ENCODE results near the gene WDR82.
A peak's percentile ranks its signal among the peaks of the same experiment; 100 is the strongest.
"Not testable (repeated sequence)": the region's sequence is repeated elsewhere in the genome, so short reads cannot be mapped to it uniquely, and the experiment has no call there.

The WDR82 gene

DNA sequence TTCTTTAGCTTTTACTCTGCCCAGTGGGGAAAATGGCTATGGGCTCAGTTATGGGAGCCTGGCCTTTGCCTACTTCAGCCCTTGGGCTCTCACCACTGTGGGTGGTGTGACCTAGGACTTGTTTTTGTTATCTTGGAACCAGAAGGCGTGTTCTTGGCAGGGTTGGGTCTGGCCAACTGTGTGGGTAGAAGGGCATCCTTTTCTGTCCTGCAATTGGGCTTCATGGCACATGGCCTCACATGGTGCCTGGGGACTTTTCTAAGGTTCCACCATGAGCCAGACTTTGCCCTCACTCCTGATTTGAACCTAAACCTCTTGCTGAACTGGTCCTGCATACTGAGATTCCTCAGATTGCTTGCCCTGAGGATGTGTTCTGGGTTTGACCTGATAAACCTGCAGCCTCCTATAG, 10.9 kb upstream of the WDR82 start:
- DNase-seq (ENCODE audit: low read depth): no peak

GRCh38 chr3:52288674-52289073, 10.2 kb upstream of the WDR82 start:
- DNase-seq (ENCODE audit: low read depth): no peak

- DNase-seq (ENCODE audit: low read depth): peak; percentile 61
Measured at GRCh38 chr3:52286777-52287110, 8.3 kb upstream of the WDR82 start.

DNA sequence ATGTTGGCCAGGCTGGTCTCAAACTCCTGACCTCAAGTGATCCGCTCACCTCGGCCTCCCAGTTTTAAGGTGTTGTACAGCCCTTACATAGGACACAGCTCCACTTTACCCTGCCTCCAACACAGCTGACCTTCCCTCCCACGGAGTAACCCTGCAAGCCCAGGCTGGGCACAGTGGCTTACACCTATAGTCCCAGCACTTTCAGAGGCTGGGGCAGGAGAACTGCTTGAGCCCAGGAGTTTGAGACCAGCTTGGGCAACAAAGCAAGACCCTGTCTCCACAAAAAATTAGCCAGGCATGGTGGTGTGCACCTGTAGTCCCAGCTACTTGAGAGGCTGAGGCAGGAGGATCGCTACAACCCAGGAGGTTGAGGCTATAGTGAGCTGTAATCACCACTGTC, 5.6 kb upstream of the WDR82 start:
- DNase-seq (ENCODE audit: low read depth): not testable (repeated sequence)

GRCh38 chr3:52283306-52283705, 4.9 kb upstream of the WDR82 start:
- DNase-seq (ENCODE audit: low read depth): no peak

GRCh38 chr3:52281981-52282801, 3.7 kb upstream of the WDR82 start:
- DNase-seq (ENCODE audit: low read depth): no peak

GRCh38 chr3:52280050-52280461, 1.6 kb upstream of the WDR82 start:
- peak; percentile 56 for DNase-seq (ENCODE audit: low read depth)

DNA sequence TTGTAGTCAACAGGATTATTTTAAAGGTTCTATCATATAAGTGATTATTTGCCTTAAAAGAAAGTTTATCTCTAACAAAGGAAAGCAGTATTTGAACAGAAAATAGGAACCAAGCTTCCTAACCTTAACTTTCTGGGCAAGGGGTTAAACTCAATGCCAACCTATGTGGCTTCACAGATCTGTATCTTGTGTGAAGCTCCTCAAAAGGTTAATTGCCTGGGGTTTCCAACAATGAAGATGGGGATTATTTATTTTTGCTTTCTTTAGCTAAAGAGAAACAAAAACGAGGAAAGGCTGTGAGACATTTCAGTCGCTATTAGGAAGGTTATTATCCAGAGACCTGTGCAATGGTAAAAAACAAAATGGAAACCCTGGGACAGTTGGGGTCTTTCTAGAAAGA, 1.1 kb upstream of the WDR82 start:
- no peak for DNase-seq (ENCODE audit: low read depth)

DNA sequence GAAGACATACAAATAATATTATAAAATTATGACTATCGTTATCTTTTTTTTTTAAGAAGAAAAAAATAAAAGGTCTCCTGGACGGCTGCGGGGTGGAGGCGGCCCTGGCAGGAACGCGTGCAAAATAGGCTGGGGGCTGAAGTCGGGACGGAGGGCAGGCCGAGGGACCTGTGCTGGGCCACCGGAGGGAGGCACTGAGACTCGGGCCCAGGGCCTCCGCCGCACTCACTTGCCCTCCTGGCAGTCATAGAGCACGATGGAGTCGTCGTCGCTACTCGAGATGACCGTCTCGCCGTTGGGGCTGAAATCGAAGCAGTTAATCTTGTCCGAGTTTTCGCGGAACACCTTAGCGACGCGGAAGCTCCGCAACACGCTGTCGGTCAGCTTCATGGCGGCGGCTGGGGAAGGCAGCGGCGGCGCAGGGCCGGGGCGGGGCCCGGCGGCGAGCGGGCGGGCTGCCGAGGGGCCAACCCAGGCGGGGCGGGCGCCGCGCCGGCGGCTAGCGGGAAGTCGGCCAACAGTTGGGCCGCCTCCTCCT, 408 bp downstream of the WDR82 start:
- DNase-seq (ENCODE audit: low read depth): peak; percentile 40

GRCh38 chr3:52277071-52277964, 1.1 kb downstream of the WDR82 start:
- peak; percentile 73 for DNase-seq (ENCODE audit: low read depth)

- not testable (repeated sequence) for DNase-seq (ENCODE audit: low read depth)
Measured at GRCh38 chr3:52274781-52275180, 3.7 kb downstream of the WDR82 start.

- no peak for DNase-seq (ENCODE audit: low read depth)
Measured at GRCh38 chr3:52272831-52273230, 5.6 kb downstream of the WDR82 start.

GRCh38 chr3:52272172-52272571, 6.3 kb downstream of the WDR82 start:
- not testable (repeated sequence) for DNase-seq (ENCODE audit: low read depth)

- no peak for DNase-seq (ENCODE audit: low read depth)
Measured at GRCh38 chr3:52270252-52270754, 8.1 kb downstream of the WDR82 start.

GRCh38 chr3:52269776-52270175, 8.7 kb downstream of the WDR82 start:
- no peak for DNase-seq (ENCODE audit: low read depth)

- no peak for DNase-seq (ENCODE audit: low read depth)
Measured at GRCh38 chr3:52268036-52268435, 10.4 kb downstream of the WDR82 start.

- DNase-seq (ENCODE audit: low read depth): no peak
Measured at GRCh38 chr3:52265387-52265786, 13.1 kb downstream of the WDR82 start.

GRCh38 chr3:52262447-52262846, 16.0 kb downstream of the WDR82 start:
- no peak for DNase-seq (ENCODE audit: low read depth)

DNA sequence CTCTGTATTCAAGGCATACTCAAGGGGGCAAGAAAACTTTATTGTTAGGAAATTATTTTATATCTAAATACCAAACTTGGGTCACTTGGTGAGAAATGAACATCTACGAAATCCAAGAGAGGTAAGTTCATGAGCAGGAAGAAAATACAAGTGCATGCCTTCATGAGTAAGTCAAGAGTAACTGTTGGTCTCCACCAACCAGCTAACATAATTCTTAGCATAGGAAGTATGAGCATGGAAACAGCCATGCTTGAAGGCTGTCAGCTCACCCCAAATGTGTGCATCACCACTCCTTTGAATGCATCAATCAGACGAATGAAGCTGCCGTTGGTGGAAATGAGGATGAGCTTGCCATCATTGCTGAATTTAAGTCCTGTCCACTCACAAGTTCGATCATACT, 19.0 kb downstream of the WDR82 start:
- DNase-seq (ENCODE audit: low read depth): no peak

DNA sequence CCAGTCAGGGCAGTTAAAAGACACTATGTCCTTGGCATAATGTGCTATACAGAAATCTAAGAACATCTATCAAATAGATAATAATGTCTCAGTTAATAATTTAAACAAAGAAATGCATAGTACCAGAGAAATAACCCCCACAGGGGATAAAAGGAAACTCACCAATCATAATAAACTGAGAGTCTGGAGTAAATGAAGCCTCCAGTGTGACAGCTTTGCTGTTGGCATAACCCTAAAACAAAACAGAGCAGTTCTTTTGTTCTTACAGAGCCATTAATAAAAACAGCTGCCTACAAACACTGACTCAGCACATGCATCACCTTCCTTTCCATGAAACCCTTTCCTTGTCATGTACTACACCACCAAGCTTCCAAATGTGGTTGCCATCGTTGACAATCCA, 19.4 kb downstream of the WDR82 start:
- no peak for DNase-seq (ENCODE audit: low read depth)

- no peak for DNase-seq (ENCODE audit: low read depth)
Measured at GRCh38 chr3:52257911-52258310, 20.5 kb downstream of the WDR82 start.

GRCh38 chr3:52256622-52257021, 21.8 kb downstream of the WDR82 start:
- no peak for DNase-seq (ENCODE audit: low read depth)

DNA sequence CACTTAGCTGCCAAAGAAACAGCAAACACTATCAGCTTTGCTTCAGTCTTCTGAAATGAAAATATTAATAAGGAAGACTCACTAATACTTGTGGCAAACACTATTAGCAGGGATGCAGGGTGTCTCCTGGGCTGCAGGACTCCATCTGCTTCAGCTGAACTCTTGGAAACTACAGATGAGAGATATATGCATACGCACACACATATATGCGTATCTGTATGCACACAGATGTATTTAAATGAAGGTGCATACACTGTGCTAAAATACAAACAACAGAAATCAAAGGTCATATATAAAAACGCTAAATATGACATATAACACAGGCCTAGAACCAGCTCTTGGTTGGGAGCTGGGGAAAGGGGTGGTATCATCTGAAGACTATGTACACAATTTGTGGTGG, 22.3 kb downstream of the WDR82 start:
- DNase-seq (ENCODE audit: low read depth): no peak

All from iris pigment epithelial cell (primary cell).